ENCODE data around the gene AMZ1.

The AMZ1 gene

DNA sequence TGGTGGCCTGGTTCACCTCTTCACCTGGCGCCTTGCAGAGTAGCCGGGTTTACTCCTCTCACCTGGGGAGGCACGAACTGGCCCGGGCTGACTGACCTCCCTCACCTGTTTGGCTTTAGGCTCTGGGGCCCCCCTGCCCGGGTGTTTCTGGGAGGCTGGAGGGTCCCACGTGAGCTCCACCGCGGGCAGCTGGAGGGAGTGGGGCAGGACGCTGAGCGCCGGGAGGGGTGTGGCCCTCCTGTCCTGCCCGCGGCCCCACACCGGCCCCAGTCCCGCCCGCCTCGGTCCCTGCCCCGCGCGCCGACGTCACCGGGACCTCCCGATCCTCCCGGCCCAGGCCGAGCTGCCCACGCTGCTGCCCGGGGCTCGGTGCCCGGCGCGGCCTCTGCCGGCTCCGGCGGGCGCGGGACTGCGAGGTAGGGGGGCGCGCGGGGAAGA is at the start of gene AMZ1:
TSS of gene AMZ1 (plus strand) at position 322 of the 438 bp plus-strand sequence. CDS start 12,250 bp downstream, outside the sequence.
- no peak for DNase-seq (ENCODE audit: low read depth)

GRCh38 chr7:2638224-2638991 is 49.6 kb upstream of the AMZ1 start:
- DNase-seq (ENCODE audit: low read depth), result peak; percentile 73

DNA sequence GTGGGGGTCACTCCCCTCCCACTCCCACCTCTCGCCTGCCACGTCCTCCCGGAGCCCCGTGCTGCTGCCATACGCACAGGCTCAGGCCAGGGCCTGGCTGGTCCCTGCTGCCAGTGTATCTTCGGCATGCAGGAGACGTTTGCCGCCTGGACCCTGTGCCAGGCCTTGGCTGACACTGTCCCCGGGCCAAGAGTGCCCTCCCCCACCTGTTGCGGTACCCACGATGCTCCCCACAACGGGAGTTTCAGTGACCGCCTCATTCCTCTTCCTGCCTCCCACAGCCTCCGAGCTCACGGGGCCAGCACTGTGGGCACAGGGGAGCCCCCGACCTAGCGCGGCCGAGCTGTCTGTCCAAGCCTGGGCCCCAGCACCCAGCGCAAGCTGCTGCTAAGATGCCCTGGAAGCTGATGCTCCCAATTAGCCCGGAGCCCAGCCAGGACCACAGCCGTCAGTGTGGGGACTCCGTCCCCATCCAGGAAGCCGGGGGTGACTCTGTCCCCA is 48.8 kb upstream of the AMZ1 start:
- DNase-seq (ENCODE audit: low read depth), result no peak

DNA sequence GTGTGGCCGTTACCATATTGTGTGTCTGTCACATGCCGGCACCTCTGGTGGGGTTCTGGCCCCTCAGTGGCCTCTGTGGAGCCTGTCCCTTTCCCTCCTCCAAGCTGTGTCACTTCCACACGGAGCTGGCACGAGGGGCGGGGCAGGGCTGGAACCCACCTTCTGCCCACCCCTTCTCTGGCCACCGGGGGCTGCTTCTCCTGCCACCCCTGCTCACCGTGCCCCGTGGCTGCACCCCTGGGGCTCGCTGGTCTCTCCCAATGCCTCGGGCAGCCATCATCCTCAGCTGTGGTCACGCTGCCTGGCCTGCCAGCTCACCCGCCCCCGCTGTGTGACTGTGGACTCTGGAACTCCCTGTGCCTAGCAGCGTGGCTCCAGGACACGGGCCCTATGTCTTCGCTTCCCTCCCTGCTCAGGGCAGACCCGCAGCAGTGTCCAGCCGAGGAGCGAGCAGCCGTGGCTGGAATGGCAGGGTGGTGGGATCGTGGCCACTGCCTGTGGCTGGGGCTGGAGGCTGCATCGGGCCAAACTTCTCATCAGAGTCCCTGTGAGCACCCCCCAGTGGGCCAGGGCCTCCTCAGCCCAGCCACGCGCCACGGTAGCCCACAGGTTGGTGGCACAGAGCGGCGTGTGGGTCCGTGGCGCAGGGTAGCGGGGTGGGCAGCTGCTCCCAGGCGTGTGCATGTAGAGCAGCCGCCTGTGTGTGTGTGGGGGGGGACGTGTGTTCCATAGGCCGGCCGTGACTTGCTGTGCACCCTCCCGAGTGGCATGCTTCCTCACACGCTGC is 48.1 kb upstream of the AMZ1 start:
- DNase-seq (ENCODE audit: low read depth), result no peak

GRCh38 chr7:2640482-2640830 is 47.5 kb upstream of the AMZ1 start:
- DNase-seq (ENCODE audit: low read depth), result no peak

DNA sequence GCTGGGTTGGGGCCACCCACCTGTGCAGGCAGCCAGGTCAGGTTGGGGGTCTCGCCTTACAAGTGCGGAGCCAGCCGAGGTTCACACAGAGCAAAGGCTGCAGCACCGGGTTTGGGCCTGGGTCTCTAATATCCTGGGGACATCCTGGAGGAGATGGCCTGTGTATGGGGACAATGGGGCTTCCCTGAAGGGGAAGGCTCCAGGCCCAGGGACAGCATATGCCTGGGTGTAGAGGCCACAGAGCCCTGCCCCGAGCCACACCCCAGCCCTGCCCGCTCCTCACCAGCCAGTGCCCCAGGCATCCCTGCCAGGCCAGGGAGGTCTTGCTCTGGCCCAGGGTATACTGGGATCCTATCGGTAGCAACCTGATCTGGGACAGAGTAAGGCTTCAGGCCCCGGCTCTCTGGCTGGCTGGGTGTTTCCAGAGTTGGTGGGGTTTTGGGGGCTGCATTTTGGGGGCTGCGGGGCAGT is 47.1 kb upstream of the AMZ1 start:
- DNase-seq (ENCODE audit: low read depth), result no peak

GRCh38 chr7:2641406-2642393 is 46.3 kb upstream of the AMZ1 start:
- DNase-seq (ENCODE audit: low read depth), result peak; percentile 96

DNA sequence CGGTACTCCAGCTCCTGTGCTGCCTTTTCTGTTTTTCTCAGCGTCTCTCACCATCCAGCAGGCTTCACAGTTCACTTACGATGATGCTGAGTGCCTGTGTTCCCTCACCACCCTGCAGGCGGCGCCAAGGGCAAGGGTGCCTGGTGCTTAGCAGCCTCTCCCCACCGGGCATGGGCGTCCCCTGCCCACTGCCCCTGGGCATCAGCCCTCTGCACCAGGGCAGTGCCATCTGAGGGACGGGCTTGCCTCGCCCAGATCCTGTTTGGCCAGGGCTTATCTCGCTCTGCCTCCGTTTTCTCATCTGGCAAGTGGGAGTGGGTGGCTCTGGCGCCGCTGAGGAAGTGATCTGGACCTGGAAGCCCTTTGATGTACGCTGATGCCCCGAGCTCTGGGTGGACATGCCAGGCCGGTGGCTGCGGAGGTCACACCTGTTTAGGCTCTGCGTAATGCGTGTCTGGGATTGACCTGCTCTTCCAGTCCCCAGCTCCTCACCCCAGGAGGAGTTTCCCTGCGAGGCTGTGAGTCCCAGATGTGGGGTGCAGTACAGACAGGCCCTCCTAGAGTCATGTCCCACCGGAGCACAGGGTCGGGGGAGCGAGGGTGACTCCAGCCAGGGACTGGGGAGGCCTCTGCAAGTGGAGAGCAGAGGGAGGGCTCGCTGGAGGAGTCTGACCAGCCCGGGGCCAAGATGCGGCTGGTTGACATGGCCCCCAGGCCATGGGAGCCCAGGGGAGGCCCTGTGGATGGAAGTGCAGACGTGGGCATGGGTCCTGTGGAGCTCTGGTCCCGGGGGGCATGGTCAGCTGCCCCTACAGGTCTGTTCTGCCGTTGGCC is 44.4 kb upstream of the AMZ1 start:
- no peak for DNase-seq (ENCODE audit: low read depth)

DNA sequence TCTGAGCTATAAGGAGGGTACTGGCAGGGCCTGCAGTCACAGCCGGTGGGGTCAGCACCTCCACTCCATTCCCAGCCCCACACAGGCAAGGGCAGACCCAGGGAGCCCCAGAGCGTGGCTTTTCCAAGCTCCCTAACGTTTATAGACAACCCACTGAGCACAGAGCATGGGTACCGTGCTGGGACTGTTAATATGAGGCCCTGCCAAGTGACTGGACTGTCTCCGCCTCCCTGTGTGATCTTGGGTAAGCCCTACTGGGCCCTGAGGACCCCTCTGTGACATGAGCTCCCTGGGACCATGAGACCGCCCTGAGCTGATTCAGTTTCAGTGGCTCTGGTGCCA is 43.8 kb upstream of the AMZ1 start:
- DNase-seq (ENCODE audit: low read depth), result no peak

GRCh38 chr7:2644562-2645273 is 43.3 kb upstream of the AMZ1 start:
- DNase-seq (ENCODE audit: low read depth), result no peak

DNA sequence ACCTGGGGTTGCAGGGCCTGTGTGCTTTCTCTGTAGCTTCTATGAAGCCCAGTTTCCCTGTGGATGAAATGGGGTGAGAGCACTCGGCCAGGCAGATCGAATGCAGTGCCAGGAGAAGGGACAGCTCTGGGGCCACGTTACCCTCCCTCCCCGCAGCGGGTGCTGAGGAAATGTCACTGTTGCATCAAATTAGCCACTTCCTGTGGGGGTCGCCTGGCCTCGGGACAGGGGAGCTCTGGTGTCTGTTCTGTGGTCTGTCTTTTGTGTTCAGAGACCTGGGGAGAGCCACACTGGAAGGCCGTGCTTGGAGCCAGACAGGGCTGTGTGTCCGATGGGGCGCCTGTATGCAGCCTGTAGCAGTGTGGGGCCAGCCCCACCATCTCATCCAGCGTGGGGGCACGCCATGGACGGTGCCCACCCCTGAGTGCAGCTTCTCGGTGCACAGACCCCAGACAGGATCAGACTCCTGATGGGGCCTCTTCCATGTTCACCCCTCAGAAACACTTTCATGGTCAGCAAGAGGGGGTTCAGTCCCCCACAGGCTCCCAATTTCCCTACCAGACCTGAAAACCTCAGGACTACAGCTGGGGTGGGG is 42.6 kb upstream of the AMZ1 start:
- DNase-seq (ENCODE audit: low read depth), result no peak

DNA sequence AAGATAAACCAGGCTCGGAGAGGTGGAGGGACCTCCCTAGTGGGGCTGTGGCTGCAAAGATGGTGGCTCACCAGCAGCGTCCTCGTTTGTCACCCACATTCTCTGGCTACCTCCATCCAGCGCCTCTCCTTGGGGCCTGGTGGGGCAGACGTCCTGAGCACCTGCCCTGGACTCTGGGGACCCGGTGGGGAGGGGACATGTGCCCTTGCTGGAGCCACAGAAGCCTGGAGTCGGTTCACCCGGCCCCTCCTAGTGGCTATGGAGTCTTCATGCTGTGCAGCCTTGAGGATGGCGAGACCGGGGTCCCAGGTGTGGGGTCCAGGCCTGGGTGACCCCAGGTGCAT is 41.7 kb upstream of the AMZ1 start:
- DNase-seq (ENCODE audit: low read depth), result no peak

DNA sequence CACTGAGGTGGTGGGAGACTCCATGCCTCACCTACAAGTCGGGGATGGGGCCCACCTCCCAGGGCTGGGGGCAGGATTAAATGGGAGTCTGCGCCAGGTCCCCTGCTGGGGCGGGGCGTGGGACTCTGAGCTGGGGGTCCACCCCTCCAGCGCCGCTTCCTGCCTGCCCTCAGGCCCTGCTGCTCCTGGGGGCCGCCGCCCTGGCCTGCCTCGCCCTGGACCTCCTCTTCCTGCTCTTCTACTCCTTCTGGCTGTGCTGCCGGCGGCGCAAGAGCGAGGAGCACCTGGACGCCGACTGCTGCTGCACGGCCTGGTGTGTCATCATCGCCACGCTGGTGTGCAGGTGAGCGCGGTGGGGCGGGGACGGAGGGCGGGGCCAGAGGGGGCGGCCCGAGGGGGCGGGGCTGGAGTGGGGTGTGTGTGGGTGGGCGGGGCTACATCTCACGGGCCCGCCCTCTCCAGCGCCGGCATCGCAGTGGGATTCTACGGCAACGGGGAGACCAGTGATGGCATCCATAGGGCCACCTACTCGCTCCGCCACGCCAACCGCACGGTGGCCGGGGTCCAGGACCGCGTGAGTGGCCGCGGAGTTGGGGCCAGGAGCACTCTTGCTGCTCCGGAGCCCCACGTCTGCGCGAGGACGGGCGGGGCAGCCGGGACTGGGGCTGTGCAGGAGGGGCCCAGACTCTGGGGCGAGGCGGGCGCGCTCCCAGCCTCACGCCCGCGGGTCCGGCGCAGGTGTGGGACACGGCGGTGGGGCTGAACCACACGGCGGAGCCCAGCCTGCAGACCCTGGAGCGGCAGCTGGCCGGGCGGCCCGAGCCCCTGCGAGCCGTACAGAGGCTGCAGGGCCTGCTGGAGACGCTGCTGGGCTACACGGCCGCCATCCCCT is 41.1 kb upstream of the AMZ1 start:
- no peak for DNase-seq (ENCODE audit: low read depth)

- no peak for DNase-seq (ENCODE audit: low read depth)
Observed at GRCh38 chr7:2647594-2648172, 40.3 kb upstream of the AMZ1 start.

- no peak for DNase-seq (ENCODE audit: low read depth)
Observed at GRCh38 chr7:2649139-2649838, 38.7 kb upstream of the AMZ1 start.

DNA sequence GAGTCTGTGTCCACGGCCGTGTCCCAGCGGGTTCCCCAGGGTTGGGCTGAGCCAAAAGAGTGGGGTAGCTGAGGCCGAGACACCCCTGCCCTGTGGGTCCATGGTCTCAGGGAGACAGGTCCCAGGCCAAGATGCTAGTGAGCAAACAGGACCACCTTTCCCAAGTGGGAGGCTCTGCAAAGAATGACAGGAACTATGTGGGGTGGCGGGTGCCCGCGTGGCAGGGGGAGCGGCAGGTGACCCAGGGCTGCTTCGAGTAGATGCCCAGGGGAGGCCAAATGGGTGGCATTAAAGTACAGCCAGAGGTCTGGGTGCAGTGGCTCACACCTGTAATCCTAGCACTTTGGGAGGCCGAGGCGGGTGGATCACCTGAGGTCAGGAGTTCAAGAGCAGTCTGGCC is 38.0 kb upstream of the AMZ1 start:
- no peak for DNase-seq (ENCODE audit: low read depth)

- DNase-seq (ENCODE audit: low read depth), result no peak
Observed at GRCh38 chr7:2650451-2650850, 37.6 kb upstream of the AMZ1 start.

- no peak for DNase-seq (ENCODE audit: low read depth)
Observed at GRCh38 chr7:2651336-2651735, 36.7 kb upstream of the AMZ1 start.
